GM18907 (cell line): ENCODE results near the gene CHTOP.
A peak's percentile ranks its signal among the peaks of the same experiment; 100 is the strongest.
"Not testable (repeated sequence)": the region's sequence is repeated elsewhere in the genome, so short reads cannot be mapped to it uniquely, and the experiment has no call there.

ENCODE experiments used
- ATAC-seq: cut with Tn5 transposase; IDR thresholded peaks from one replicate; pipeline ENCODE4 v1.9.1; 2021; ENCODE audit warnings: mild to moderate bottlenecking, moderate library complexity; ENCODE audit not compliant: unreplicated experiment

CHTOP gene, protein sequence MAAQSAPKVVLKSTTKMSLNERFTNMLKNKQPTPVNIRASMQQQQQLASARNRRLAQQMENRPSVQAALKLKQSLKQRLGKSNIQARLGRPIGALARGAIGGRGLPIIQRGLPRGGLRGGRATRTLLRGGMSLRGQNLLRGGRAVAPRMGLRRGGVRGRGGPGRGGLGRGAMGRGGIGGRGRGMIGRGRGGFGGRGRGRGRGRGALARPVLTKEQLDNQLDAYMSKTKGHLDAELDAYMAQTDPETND

DNA sequence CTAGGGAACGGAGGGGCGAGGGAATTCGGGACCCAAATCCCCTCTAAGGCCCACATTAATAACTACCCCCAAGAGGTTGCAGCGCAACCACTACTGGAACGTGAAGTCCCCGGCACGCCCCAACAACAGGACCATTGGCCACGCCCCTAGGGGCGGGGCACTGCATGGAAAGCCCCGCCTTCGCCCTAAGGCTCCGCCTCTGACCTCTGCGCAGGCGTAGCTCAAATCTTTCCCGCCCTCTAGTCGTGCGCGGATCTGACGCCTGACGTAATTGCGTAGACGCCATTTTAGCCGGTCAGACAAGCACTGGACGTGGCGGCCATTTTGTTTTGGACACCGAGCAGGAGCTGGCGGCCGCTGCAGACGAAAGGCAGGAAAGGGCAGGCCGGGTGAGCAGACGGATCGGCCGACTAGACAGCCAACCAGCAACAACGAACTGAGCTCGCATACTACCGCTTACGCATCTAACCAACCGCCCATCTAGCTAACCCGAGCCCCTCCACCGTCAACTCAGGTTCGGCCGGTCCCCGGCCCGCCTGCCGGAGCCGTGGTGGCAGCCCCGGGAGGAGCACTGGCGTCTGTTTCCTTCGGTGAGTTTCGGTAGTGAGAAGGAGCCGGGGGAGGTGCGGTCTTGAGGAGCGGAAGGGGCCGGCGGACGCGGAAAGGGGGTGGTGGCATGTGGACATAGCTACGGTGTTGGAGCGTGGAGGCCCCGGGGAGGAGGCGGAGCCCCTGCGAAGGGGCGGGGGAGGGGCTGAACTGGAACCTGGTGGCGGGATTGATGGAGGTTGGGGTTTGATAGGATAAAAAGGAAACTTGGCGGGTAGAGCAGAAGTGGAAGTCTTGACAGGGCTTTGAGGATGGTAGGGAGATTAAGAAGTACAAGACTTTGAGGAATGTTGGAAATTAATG, at the start of gene CHTOP:
Gene CHTOP (plus strand): TSS at position 313 of the 912 bp plus-strand sequence. CDS start 2,523 bp downstream, outside the sequence.
- peak; percentile 91 for ATAC-seq

GRCh38 chr1:153585006-153585405, 48.9 kb upstream of the CHTOP start:
- no peak for ATAC-seq

DNA sequence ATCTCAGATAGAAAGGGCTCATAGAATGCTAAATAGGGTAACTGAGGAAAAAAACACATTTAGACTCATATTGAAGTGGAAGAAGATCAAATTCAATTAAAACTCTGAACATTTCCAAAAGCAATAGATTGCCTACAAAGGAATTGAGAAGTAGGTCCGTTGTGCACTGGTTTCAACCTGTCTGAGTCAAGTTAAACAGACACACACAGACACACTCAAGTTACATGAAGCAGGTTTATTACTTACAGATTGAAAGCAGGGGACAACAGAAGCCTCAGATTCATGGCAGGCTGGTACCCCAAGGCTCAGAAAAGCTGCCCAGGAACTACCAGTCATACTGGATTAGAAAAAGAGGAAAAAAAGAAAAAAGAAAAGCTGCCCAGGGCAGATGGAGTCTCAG, 47.5 kb upstream of the CHTOP start:
- ATAC-seq, result no peak

GRCh38 chr1:153587314-153587713, 46.6 kb upstream of the CHTOP start:
- ATAC-seq, result no peak

DNA sequence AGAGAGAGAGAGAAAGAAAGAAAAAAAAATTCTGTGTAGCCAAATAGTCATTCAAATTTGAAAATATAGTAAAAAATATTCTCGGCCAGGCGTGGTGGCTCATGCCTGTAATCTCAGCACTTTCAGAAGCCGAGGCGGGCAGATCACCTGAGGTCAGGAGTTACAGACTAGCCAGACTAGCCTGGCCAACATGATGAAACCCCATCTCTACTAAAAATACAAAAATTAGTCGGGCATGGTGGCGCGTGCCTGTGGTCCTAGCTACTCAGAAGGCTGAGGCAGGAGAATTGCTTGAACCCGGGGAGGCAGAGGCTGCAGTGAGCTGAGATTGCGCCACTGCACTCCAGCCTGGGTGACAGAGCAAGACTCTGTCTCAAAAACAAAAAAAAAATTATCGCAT, 45.8 kb upstream of the CHTOP start:
- ATAC-seq, result not testable (repeated sequence)

DNA sequence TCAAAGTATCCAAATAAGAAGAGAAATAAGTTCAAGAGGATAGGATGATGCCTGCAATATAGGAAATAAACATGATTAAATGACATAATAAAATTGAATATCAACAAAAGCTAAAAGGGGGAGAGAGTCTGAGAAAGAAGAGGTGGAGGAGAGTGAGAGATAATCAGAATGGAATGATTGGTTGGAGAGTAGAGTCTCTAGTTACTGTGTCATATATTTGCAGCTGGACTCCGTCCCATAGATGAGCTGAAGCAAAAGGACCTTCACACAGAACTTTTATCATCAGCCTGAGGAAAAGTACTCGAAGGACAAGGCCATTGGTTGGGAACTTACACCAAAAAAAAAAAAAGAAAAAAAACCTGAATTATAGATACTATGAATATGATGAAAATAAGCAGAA, 45.4 kb upstream of the CHTOP start:
- ATAC-seq, result no peak

DNA sequence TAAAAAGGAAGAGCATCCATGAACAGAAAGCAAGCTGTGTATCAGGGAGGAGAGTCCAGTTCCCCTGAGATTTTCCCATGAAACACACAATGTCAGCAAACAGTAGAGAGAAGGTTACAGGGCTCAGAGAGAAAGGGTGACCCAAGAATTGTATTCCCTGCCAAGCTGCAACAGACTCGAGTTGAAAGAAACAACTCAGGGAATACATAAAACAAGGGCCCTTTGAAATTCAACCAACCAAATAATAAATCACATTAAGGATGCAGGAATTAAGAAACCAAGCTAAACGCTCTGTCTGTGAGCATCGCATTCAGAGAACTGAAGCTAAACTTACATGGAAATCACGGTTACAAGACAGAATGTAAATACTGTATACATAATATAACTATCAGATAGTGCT, 41.1 kb upstream of the CHTOP start:
- no peak for ATAC-seq

GRCh38 chr1:153597206-153597605, 36.7 kb upstream of the CHTOP start:
- ATAC-seq, result no peak

- peak; percentile 97 for ATAC-seq
Observed at GRCh38 chr1:153598309-153599172, 35.3 kb upstream of the CHTOP start.

- ATAC-seq, result no peak
Observed at GRCh38 chr1:153599847-153600246, 34.0 kb upstream of the CHTOP start.

GRCh38 chr1:153602749-153603148, 31.1 kb upstream of the CHTOP start:
- ATAC-seq, result no peak

DNA sequence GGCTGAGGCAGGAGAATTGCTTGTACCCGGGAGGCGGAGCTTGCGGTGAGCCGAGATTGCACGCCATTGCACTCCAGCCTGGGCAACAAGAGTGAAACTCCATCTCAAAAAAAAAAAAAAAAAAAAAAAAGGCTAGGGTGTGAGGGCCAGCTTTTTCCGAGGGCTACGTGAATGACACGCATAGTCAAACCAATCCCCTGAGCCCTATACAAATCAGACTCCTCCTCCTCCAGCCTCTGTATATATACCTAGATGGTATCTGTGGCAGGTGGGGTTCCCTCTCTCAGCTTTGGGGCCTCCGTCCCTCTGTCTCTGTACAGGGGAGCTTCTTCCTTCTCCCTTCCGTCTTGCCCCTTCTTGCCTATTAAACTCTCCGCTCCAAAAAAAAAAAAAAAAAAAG, 27.7 kb upstream of the CHTOP start:
- no peak for ATAC-seq

DNA sequence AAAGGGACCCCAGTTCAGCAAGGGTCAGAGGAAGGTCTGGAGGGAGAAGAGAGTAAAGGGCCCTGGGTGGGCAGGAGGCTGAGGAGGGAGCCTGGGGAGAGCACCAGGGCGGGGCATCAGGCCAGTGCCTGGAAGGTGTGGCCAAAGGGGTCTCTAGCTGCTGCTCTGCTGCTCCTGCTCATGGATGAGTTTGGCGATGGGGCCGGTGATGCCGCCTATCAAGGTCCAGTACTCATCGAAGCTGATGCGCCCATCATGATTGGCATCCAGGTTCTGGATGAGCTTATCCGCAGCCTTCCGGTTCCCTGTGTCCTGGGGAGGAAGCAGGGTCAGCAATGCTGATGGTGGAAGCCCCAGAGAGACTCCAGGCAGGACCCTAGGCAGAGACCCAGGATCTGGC, 26.5 kb upstream of the CHTOP start:
- ATAC-seq, result no peak

GRCh38 chr1:153608089-153608682, 25.7 kb upstream of the CHTOP start:
- ATAC-seq, result no peak

DNA sequence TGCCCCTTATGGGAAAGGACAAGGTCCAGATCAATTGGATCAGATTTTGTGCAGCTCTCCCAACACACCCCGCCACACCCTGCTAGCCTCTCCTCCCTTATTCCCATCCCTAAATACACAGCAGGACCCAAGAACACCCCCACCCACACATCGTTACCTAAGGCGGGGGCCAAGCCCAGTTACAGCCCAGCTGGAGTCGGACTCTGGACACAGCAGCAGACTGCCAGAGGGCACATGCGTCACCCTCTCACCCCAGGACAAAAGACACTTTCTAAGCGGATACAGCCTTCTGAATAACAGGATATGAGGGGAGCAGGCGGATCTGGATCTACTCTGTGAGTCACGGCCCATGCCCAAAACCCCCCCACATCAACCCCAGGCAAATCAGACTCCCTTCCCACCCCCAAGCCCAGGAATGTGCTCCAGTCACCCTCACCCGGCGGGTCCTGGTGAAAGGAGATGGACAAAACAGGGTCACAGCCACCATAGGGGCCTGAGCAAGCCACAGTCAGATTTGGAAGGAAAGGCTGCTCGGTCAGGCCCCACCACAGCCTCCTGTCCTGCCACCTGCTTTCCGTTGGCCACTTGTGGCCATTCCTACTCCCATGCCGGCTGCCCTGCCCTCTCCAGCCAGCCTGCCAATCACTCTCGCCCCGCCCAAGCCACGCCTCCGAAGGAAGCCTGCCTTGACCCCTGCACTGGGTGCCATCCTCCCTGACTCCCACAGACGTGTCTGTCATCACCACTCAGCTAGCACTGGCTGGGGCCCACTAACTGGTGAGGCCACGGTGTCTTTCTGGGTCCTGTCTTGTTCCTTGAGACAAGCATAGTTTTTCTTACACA, 24.9 kb upstream of the CHTOP start:
- ATAC-seq, result no peak

DNA sequence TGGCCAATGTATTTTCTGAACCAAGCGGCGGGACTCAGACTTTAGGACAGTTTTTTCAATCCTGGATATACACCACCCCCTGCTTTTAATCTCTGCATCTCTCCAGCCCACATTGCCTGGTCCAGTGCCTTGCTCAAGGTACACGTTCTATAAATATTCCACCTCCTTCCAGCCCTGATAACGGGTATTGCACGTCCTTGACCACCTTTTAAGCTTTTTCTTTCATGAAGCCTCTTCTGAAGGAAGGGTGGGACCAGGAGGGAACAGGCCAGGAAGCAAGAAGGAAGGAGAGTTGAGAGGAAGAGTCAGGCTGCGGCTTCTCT, 24.3 kb upstream of the CHTOP start:
- no peak for ATAC-seq

DNA sequence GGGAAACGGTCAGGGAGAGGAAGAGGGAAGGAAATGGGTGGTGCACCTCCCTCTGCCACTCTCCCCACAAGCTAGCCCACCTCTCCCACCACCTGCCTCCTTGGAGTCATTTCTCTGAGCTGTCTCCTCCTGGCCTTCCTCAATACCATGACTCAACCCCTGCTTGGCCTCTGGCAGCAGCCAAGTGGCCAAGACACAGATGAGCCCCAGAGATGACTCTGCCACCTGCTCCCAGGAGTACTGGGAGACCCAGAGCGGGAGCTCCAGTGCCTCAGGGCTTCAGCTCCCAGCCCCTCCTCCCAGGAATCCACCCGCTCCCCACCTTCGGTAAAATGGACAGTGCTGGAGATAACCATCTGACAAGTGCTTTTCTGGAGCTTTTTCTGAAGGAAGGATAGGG, 23.5 kb upstream of the CHTOP start:
- no peak for ATAC-seq

DNA sequence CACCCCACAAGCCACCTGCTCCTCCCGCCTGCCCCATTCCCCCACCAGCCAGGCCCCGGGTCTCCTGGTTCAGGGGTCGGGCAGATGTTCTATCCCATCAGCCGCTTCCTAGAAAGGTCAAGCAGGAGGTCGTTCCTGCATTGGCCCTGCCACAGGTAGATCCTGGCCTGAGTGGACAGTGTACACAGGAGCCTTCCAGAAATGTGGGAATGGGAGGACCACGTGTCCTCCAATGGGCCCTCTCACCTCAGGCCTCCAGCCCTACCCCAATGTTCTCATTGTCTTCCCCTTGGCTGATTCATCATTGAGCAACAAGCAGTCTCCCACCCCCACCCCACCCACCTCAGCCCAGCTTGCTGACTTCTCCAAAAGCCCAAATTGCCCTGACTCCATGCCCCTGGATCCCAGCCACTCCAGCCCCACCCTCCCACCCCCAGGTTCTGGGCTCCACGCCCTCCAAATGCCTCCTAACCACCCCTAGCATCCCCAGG, 23.0 kb upstream of the CHTOP start:
- no peak for ATAC-seq

GRCh38 chr1:153611356-153611755, 22.5 kb upstream of the CHTOP start:
- ATAC-seq, result no peak
